ENCODE data around the gene KCNAB3.
A peak's percentile ranks its signal among the peaks of the same experiment; 100 is the strongest.

KCNAB3 gene

DNA sequence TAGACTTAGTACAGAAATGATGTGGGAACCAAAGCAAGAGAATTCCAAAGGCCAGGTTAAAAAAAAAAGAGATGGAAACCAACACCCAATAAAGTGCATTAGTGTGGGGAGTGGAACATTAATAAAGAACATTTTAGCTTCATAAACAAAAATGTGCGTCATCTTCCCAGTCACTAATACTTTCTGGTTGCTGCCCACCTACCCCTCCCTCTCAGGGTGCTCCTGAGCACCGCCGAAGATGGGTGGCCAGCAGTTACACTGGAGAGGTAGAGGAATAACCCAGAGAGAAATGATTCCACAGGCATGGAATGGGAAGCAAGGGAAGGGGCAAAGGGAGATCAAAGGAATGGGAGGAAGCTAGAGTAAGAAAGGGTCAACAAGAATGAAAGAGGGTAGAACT is 47.0 kb downstream of the KCNAB3 start:
- intact Hi-C loops (cut with DNase I), result no loop called here
- DNase-seq, result no peak

DNA sequence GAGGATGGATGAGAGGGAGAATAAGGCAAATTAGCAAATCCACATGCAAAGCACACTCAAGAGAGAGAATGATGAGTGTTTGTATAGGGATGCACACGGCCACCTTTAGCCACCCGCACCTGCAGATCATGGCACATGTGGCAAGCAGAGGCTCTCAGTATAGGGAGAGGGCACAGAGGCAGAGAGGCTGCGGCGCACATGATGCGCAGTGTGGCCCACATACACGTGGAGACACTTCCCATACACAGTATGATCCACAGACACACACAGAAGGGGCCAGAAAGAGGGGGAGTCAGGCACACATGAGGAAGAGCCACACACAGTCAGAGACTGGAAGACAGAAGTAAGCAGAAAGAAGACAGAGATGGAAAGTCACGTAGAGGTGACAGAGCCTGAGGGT is 47.6 kb downstream of the KCNAB3 start:
- intact Hi-C loops (cut with DNase I), result no loop called here
- DNase-seq, result no peak

DNA sequence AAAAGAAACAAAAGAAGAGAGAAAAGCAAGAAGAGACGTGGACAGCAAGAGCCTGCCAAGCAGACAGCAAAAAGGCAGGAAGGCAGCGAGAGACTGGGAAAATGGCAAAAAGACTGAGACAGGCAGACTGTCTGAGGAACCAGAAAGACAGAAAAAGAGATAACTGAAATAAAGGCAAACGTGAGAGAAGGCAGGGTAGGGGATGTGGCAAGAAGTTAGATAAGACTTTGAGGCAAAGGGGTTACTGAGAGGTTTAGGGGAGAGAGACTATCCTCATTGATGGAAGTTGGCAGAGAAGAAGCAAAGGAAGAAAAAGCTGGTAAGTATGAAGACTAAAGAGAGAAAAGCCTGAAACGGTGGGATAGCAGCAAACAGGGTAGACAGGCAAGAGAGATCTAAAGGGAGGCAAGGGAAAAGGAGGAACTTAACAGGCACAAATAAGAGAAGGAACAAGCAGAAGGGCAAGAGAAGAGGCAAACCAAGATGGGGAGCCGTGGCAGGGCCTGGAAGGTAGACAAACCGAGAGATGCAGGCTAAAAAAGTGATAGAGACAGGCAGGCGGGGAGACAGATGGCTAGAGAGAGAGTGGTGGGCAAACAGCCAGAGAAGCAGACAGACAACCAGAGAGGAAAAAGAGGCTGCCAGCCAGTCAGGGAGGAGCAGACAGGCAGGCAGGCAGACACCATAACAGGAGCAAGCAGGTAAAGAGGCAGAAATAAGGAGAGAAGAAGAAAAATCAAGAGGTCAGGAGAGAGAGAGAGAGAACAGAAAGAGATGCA is 48.2 kb downstream of the KCNAB3 start:
- intact Hi-C loops (cut with DNase I), result no loop called here
- DNase-seq, result peak in 8 of 10 donors; percentile 19 to 90 (median 52)

DNA sequence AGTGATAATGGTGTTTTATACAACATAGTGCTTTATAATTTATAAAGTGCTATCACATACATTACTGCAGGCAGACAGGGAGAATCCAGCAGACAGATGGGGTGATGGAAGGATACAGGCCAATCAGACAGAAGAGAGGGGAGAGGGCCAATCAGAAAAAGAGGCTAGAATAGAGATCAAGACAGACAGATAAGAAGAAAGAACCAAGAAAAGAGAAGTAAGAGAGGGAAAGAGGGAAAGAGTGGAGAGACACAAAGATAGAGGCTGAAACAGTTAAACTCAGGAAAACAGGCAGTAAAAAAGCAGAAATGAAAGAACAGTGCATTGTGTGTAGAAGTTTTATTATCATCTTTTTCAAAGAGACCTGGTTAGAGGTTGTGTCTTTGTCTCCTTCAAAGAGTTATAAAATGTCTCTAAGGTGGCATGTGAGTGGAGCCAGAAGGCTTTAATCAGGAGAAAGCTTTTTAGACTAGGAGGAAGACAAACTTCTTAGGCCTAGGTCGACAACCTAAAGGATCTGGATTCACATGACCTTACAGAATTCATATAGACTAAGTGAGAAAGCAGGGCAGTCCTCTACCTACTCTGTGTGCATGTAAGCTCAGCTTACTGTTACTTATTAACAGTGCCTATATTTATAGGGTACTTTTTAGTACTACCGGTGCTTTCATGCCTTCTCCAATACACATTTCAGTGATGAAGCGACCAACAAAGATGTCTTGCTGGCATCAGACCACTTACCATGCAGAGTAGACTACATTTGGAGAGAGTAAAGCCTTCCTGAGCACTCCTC is 49.4 kb downstream of the KCNAB3 start:
- intact Hi-C loops (cut with DNase I), result no loop called here

DNA sequence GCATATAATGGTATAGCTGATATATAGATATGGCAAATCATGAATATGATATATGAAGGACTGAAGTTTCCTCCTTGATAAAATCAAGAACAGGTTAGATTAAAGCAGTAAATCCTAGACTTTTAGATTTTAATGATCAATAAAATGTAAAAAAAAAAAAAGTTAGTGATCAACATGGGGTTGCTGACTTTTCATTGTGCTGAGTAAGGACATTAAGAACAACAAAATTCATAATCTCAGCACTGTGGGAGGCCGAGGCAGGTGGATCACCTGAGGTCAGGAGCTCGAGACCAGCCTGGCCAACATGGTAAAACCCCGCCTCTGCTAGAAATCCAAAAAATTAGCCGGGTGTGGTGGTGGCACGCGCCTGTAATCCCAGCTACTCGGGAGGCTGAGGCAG is 51.4 kb downstream of the KCNAB3 start:
- intact Hi-C loops (cut with DNase I), result no loop called here
- DNase-seq, result no peak

More for the DNA sequence above, 49.4 kb downstream of the KCNAB3 start:
- no peak for DNase-seq

DNA sequence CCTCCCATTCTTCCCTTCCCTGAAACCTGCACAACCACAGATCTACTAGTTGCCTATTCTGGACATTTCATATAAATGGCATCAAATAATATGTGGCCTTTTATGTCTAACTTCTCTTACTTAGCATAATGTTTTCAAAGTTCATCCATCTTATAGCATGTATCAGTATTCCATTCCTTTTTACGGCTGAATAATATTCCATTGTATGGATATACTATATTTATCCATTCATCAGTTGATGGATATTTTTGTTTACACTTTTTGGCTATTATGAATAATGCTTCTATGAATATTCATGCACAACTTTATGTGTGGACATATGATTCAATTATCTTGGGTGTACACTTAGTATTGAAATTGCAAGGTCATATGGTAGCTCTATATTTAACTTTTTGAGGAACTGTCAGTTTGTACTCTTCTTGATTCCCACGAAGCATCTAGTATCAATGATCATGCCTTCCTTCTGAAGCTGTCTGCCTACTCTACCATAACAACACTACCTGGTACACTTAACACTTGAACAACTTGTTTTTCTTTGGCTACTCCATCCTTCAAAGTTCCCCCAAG is 53.8 kb downstream of the KCNAB3 start:
- intact Hi-C loops (cut with DNase I), result no loop called here
- no peak for DNase-seq

DNA sequence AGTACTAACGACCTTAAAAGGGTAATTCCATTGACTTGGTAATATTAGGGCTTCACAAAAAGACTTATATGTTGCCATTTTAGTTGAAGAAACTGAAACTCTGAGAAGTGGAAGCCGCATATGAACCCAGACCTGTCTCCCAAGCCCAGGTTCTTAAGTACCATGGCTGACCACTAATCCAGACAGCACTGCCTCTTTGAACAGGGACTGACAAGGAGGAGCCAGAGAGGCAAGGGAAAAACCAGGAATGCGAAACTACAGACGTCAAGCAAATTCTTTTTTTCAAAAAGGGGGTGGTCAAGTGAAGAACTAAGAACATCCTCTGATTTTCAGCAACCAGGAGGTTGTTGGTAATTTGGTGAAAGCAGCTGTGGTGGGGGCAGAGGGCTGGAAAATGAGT is 56.6 kb downstream of the KCNAB3 start:
- no peak for DNase-seq
- intact Hi-C loops (cut with DNase I), result no loop called here

Data from posterior cingulate gyrus (tissue), 11 donors.